NCI-H2107 treated with DMSO at 0.1 percent for 48 hours (cell line): ENCODE data around the gene LMCD1.
"Not testable (repeated sequence)": the region's sequence is repeated elsewhere in the genome, so short reads cannot be mapped to it uniquely, and the experiment has no call there.

Experiments used
- DNase-seq: peaks from one replicate; lab custom pipeline; 2025; ENCODE audit not compliant: unreplicated experiment; lab: John Stamatoyannopoulos, UW

LMCD1 gene

DNA sequence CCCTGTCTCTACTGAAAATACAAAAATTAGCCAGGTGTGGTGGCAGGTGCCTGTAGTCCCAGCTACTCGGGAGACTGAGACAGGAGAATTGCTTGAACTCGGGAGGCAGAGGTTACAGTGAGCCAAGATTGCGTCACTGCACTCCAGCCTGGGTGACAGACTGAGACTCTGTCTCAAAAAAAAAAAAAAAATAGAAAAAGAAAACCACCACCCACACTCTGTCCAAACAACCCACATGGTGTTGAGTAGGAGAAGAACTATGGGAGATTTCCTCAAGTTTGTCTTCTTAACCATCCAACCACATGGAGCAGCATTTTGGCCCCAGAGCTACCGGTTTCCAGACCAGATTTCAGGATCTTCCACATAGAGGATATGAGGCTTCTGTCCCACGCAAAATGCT is 78.8 kb downstream of the LMCD1 start:
- not testable (repeated sequence) for DNase-seq

DNA sequence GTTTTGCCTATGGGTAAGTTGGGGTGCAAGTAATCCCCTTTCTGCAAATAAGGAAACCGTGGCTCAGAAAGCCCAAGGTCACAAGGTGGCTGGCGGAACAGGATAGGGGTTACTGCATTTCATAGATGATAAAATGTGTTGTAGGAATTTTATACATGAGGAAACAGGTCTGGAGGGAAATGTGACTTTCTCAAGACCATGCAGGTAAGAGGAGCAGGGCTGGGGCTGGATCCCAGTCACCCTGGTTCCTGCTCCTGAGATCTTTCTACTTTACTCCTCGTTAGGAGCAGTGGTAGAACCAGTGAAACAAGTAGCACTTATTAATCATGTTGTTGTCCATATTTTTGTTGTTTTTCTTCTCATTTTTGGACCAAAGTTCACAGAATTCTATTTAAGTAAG is 79.8 kb downstream of the LMCD1 start:
- DNase-seq = no peak

DNA sequence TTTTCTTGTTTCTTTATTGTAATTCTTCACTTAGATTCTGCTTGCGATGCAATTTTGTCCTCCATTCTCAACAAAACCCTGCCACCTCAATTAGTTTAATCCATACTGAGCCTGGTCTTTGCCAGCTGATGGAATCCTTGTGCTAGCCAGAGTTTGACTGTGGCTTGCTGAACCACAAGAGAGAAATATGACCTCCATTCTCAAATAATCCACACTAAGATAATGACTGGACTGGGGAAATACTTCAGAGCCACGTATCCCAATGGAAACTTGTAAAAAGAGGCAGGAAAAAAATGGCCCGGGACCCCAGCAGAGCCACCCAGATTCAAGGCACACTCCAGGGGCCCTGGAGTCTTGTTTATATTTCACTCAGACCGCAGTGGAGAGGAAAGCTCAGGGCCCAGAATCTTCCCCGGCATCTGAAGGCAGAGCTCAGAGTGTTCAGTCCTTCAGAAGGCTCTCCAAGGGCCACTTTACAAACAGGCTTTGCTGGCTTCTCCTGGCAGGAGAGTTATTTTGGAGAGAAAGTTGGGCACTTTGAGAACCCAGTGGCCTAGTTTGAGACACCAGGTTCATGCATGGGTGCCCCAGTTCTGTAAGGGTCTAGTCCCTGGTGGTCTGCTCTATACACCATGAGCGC is 80.3 kb downstream of the LMCD1 start:
- DNase-seq = no peak

DNA sequence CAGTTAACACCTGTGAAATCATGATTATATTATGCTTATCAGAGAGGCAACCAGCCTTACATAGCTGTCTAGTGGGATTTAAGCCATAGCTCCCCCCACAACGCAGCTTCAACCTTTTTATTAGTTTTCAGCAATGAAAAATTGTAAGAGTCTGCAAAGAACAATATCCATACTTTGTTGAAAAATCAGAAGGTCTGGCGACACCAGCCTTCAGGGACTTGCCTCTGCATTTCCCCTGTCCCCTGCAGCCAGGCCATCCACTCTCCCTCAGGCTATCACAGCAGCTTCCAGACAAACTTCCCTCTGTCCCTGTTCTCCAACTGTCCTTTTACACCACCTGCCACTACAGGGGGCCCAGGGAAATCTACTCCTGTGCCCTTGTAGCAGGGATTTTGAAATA is 83.0 kb downstream of the LMCD1 start:
- DNase-seq = no peak

DNA sequence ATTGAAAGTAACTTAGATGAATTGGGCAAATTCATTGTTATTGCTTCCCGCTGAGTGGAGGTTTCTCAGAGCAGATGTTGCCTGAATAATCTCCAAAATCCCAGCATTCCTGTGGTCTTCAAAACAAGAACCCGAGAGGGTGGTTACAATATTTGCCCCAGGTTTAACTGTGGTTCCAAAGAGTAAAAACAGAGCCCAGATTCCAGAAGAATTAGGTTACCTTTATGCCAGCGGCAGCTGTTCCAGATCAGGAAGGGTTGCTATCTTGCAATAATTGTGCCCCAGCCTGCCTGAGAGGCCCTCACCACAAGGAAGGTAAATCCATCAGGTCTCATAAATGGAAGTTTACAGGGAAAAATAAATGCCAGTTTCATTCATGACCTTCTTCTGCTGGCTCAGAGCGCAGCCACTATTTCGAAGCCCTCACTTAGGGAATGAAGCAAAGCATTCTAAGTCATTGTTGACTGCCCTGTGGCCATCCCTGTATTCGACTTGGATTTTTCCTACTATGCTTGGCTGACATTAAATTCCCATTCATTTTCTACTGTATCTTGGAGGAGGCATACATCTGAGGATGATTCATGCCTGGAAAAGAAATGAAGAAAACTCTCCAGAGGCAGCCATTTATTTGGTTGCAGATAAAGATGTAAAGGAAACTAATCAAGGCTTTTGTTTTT is 88.4 kb downstream of the LMCD1 start:
- DNase-seq = no peak

DNA sequence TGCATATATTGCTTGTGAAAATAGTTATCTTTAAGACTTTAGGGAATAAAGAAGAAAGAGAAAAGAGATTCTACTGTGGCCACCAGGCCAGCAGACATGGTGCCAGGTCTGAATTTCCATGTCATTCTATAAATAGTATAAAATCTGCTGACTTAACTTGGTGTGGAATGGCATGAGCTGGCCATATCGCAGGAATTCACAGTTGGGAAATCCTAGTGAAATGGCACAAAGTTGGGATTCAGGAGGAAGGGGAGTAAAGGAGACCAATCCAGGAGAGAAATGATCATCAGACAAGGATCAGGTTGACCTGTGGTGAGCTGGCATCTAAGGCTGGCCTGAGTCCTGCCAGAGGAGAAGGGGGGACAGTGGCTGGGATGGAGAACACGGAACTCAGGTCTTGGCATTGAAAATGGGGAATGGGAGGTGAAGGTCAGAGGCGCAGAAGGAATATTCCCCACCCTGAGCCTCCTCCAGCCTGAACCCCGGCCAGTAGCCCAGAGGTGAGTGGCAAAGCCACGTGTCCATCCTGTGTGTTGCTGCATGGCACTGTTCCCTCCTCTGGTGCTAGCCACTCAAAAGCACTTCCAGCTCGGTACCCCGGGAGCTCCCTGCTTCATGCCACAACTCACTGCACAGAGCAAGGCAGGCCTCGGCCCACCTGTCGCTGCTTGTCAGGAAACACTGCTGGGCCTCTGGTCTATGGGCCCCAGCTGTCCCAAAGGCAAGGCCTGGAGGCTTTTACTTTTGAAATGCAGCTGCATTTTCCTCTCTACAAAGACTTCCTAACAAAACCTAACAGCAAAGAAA is 91.6 kb downstream of the LMCD1 start:
- DNase-seq = no peak

DNA sequence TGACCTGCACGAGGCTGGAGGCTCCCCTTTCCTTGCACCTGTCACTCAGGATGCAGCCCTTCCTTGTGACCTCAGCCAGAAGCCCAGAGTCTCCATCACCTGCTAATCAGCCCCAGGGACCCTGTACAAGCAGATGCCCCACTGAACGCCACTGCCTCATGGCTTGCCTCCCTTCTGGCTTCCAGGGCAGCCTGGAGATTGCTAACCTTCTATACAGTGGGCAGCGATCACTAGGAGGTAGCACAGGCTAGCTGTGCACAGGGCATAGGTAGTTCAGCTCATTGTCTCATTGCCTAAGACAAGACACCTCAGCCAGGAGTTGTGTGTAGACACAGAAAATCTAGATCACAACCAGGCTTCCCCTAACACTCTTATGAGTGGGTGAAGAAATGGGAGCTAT is 93.6 kb downstream of the LMCD1 start:
- DNase-seq = no peak

DNA sequence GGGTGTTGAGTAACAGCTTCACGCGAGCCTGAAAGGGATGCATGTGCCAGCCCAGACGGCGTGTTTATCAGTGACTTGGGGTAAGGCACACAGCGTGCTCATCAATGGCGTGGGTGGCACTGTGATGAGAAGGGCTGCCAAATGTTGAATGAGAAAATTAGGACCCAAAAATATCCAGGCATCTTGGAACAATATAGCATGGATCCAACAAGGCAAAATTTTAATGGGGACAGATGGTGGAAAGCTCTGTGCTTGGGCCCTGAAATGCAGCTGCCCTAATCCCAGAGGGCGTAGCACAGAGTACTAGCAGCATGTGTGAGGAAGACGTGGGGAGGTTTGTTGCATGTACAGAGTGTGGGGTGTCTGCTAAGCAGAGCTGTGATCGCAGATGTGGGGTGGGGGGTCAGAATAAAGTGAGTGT is 94.1 kb downstream of the LMCD1 start:
- DNase-seq = no peak

DNA sequence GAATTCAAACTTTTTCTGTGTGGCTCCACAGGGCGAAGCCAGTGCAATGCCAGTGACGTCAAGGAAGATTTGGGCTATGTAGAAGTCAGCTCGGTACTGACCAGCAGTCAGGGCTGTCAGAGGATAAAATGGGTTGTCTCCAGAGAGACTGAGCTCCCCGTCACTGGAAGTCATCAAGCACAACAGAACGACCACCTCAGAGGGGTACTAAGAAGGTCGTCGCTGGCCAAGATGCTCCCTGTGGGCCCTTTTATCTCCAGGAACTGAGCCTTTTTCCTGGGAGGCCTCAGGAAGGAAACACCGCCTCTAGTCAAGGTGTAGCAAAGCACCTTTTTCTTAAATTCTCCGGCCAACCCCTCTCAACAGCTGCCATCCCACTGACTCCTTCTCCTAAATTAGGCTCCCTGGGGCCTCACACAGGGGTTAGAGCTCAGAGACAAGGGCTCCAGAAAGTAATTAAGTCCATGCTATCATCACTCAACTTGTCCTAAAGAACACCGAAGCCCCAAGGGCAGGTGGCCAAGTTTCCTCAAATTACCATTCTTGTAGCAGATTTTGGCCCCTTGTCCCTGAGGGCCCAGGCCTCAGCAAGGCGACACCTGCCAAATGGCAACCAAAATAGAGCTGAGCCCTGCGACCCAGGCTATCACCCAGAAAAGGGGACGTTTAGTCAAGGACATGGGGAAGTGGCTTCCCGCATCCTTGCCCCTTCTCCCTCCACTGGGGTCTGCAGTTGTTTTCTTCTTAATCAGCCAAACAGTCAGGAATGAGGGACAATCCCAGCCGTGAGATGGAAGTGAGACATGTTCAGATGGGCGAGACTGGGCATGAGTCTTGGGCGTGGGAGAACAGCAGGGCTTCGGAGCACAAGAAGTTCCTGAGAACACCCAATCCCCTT is 94.9 kb downstream of the LMCD1 start:
- no peak for DNase-seq

DNA sequence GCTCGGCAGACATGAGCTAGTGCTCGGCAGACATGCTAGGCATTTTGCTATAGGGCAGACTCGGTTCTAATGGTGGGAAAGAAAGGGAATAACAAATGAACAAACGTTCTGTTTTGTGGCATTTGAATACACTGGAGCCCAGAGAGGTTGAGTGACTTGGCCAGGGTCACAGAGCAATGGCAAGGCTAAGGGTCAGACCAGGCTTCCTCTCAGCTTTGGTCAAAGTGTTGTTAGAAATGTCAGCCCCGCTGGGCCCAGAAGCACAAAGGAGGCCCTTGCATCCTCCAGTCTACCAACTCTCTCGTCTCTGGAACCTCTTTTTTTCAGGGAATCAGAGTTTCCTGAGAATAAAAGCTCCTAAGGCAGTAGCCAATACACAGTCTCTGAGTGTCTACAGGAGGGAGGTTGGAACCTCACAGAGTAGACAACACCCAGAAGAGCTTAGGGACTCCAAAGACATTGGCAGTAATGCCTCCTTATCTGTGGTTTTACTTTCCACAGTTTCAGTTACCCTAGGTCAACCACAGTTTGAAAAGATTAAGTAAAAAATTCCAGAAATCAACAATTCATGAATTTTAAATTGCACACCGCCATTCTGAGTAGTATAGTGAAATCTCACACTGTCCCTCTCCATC is 95.7 kb downstream of the LMCD1 start:
- DNase-seq = no peak

DNA sequence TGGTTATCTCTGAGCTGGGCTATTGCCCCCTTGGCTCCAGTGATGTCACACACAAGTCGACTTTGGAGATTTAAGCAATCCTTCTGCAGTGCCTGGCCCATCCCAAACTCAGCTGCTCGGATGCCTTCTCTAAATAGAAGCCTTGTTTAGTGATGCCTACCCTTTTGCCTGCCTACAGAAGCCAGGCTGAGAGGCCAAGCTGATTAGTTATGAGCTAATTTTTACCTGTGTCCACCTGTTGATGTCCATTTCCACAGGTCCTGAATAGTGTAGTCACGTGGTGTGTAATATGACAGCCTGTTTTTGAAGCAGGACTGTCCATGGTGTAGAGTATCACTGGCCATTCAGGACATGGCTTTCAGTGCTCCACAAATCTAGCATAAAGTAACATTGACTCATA is 97.5 kb downstream of the LMCD1 start:
- no peak for DNase-seq

DNA sequence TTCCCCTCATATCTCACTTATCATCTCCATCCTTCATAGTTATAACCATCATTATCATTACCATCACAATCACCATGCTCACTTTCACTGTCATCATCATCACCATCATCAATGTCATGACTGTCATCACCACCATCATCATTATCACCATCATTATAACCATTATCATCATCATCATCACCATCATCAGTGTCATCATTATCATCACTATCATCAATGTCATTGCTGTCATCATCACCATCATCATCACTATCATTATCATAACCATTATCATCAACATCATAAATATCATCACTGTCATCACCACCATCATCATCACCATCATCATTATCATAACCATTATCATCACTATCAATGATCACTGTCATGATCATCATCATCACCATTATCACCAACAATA is 98.8 kb downstream of the LMCD1 start:
- no peak for DNase-seq

DNA sequence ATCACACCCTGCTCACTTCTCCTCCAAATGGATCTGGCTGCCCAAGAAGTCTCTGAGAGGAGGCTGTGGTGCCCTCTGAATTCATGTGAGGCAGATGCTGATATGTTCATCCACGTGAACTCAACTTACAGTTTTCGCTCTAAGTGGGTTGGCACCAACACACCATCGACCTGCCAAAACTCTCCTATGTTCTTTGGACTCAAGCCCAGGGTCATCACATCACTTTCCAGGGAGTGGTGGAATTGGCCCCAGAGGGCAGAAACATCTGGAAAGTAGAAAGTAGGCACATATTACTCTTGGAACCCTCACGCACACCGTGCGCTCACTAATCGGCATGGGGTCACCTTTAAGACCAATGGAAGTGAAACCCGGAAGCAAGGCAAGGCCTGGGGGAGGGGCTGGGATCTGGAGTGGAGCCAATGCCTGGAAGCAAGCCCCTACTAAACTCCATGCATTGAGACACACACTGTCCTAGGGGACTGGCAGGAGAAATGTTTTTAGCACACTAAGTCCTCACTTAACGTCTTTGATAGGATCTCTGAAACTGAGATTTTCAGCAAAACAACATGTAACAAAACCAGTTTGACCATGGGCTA is 101.6 kb downstream of the LMCD1 start:
- no peak for DNase-seq

DNA sequence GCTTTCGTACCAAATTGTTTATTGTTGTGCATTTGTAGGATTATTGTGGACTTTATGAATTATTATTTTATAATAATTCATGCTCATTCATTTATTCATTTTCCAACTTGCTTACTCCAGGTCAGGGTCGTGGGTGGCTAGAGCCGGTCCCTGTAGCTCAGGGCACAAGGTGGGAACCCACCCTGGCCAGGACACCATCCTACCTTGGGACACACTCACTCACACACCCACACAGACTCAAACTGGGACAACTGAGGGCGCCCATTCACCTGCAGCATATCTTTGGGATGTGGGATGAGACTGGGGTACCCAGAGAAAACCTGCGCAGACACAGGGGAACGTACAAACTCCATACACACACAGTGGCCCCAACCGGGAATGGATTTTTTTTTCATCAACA is 102.4 kb downstream of the LMCD1 start:
- DNase-seq = no peak

DNA sequence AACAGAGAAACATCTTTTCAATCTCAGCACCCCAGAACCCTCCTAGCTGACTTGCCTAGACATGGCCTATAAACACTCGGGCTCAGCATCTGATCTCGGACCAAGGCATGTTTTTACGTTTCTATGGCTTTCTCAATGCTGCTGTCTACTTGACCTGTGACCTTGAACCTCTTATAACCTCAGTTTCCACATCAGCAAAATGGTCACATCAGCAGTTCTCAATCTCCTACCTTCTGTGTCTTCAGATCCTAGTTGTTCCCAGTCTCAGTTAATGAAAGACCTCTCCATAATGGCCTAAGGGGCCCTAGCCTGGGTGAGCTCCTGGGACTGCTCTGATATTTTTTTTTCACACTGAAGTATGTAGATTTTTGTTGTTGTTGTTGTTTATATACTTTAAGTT is 103.4 kb downstream of the LMCD1 start:
- no peak for DNase-seq

DNA sequence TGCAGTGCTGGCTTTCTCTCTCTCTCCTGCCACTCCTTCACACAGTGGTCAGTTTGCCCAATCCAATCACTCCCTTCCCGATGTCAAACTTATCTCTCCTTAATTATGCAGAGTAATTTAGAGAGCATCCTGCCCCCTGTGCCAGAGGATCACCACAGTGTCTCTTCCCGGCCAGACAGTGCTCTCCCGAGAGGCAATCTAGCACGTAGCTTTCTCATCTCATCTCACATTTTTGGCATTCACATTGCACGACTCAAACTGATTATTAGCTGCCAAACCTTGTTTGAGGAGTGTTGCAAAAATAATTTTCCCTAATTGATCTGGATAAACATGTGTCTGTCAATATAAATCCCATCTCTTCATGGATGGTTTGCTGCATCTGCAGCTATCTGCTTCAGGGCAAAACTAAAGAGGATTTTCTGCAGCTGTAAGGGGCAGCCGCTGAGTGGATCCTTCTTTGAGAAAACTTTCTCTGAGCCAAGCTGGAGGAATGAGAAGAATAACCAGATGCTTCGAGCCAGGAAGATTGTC is 105.1 kb downstream of the LMCD1 start:
- DNase-seq = no peak

DNA sequence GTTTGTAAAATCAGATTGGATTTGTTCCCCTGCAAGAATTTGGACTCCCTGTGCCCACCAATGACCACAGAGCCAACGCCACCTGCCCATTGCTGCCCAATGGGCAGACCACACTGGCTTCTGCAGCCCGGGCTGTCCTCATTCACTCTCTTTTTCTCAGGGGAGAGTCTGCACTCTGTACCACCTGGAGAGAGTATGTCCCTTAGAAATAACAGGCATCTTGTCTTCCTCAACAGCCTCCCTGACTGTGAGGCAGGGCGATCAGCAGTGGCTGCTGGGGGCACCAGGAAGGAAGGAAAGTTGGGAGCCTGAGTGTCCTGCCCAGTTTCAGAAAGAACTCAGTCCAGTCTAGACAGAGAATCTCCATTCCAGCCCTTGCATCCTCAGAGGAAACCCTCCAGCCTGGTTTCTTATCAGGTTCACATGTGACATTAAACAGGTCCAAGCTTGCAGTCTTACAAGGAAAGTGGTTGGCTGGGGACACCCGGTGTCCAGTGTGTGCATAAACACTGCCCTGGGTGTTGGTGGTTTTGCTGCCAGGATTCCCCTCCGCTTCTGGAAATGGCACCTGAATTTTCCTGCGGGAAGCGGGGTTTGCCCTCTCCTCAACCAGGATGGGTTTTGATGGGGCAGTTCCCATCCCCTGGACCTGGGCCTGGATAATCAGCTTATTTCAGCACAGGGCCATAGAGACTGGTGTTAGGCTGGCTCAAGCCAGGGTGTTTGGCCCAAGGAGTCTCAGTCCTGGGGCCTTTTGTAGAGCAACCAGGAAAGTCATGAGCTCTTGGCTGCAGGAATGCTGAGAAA is 105.8 kb downstream of the LMCD1 start:
- DNase-seq = no peak

DNA sequence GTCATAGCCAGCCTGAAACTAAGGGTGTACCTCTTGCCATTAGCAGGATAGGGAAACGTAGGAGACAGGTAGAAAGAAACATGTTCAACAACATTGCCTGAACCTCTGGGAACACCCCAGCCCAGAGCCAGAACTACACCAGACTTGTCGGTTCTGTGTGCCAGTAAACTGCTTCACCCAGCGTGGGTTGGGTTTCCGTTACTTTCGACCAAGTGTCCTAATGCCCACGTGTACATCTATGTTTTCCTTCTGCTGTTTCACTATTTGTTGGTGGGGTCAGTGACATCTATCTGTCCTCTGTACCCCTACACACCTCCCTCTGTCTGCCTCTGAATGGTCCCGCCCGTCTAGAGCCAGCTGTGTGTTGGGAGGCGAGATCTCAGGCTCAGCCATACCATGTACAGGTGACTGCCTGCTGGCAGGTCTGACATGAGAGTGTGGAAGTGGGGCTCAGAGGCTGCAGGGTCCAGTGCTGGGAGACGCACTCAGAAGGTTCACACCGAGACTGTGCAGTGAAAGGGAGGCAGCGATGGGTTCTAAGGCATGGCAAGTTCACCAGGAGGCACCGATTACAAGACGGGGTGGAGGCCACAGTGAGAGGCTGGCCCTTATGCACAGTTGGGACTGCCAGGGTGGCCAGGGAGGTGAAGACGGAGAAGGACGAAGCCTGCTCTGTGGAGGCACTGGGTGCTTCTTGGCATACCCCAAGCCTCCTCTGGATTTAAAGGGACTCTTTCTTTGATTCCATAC is 106.6 kb downstream of the LMCD1 start:
- DNase-seq = no peak
